ENCODE results near the gene SYNM.
"Not testable (repeated sequence)": the region's sequence is repeated elsewhere in the genome, so short reads cannot be mapped to it uniquely, and the experiment has no call there.

Gene SYNM

DNA sequence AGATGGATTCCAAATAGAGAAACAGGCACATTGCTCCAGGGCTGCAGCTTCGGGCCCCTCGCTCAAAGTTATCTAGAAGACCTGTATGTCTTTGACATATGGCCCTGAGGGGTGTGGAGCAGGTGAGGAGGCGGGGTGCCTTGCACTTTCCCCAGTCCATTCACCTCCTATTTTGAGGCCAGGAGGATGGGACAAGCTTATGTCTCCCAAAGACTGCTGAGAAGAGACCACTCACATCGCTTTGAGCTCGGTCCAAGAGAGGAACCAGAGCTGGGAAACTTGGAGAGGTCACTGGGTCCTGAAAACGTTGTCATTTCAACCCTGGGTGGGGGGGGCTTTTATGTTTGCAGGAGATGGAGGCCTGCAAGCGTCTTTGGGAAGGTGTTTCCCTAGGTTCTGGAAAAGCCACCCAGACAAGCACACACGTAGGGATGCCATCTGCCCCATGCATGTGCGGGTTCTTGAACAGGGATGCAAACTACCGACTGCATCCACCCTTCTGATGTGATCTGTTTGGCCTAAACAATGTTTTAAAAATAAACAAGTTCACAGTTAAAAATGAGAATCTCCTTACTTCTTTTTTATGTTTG lies 33.7 kb upstream of the SYNM start:
- no peaks in the 10 kb centered on the region for H3K36me3 ChIP-seq
- TF ChIP-seq, protein P1, sequence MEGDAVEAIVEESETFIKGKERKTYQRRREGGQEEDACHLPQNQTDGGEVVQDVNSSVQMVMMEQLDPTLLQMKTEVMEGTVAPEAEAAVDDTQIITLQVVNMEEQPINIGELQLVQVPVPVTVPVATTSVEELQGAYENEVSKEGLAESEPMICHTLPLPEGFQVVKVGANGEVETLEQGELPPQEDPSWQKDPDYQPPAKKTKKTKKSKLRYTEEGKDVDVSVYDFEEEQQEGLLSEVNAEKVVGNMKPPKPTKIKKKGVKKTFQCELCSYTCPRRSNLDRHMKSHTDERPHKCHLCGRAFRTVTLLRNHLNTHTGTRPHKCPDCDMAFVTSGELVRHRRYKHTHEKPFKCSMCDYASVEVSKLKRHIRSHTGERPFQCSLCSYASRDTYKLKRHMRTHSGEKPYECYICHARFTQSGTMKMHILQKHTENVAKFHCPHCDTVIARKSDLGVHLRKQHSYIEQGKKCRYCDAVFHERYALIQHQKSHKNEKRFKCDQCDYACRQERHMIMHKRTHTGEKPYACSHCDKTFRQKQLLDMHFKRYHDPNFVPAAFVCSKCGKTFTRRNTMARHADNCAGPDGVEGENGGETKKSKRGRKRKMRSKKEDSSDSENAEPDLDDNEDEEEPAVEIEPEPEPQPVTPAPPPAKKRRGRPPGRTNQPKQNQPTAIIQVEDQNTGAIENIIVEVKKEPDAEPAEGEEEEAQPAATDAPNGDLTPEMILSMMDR (IDR thresholded peaks at IDR 0.05; ENCODE audit: low read depth, low read length), result no peak
- no peak overlapping the region for H3K4me3 ChIP-seq (ENCODE audit: low read depth, low read length)
- no peaks in the 10 kb centered on the region for H3K27me3 ChIP-seq (ENCODE audit: insufficient read depth, low read depth, severe bottlenecking)
- H3K9me3 ChIP-seq (ENCODE audit: severe bottlenecking), result no peaks in the 10 kb centered on the region
- DNase-seq, result no peak
- H3K27ac ChIP-seq, result no peak overlapping the region

DNA sequence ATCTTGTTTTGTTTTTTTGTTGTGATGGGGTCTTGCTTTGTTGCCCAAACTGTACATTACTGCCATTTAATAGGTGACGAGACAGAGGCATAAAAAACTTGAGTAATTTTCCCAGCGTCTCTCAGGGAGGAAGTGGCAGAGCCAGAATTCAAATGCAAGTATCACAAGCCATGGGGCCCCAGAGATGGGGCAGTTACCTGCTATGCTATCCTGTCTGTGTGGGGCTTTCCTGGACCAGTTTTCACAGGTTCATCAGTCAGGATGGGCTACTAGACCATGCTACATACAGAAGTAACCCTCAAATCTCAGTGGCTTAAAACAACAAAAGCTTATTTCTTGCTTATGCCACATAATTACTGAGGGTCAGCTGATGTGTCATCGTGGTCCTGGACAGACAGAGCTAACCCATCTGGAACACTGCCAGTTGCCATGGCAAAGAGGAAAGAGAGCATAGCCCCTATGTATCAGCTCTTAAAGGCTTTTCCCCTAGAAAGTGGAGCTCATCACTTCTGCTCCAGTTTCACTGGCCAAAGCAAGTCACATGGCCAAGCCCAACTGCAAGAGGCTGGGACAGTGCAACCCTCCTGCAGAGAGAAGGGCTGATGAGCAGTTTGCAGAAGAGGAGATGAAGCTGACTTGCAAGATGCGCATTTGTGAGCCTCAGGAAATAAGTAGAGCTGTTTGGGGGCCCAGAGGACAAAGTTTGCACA lies 31.7 kb upstream of the SYNM start:
- no peak overlapping the region for H3K4me3 ChIP-seq (ENCODE audit: low read depth, low read length)
- DNase-seq, result no peak
- TF ChIP-seq, protein P1 (IDR thresholded peaks at IDR 0.05; ENCODE audit: low read depth, low read length), result no peak
- no peak overlapping the region for H3K27ac ChIP-seq
- H3K36me3 ChIP-seq, result no peaks in the 10 kb centered on the region
- no peaks in the 10 kb centered on the region for H3K9me3 ChIP-seq (ENCODE audit: severe bottlenecking)
- H3K27me3 ChIP-seq (ENCODE audit: insufficient read depth, low read depth, severe bottlenecking), result no peaks in the 10 kb centered on the region

DNA sequence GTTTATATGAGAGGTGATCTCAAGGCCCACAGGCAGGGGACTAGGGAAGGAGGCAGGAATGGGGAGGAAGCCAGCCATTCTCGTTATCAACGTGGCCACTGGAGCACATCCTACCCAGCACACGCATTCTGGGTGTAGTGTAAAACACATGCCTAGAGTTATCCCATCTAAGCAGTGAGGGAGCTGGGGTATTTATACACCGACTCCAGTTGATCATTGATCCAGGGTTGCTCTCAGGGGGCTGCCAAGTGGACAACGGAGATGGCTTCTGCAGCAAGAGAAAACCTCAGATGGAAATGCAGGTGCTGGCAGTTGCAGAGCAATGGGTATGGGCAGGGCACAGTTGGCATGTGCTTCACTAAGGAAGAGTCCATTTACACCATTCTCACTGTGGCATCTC lies 30.4 kb upstream of the SYNM start:
- Histone ChIP-seq H3K9me3 (ENCODE audit: severe bottlenecking) (no peaks in the 10 kb centered on the region), H3K27me3 (ENCODE audit: insufficient read depth, low read depth, severe bottlenecking) (no peaks in the 10 kb centered on the region), H3K36me3 (no peaks in the 10 kb centered on the region), H3K27ac (no peak overlapping the region), H3K4me3 (ENCODE audit: low read depth, low read length) (no peak overlapping the region)
- TF ChIP-seq, protein P1 (IDR thresholded peaks at IDR 0.05; ENCODE audit: low read depth, low read length), result no peak
- no peak for DNase-seq

DNA sequence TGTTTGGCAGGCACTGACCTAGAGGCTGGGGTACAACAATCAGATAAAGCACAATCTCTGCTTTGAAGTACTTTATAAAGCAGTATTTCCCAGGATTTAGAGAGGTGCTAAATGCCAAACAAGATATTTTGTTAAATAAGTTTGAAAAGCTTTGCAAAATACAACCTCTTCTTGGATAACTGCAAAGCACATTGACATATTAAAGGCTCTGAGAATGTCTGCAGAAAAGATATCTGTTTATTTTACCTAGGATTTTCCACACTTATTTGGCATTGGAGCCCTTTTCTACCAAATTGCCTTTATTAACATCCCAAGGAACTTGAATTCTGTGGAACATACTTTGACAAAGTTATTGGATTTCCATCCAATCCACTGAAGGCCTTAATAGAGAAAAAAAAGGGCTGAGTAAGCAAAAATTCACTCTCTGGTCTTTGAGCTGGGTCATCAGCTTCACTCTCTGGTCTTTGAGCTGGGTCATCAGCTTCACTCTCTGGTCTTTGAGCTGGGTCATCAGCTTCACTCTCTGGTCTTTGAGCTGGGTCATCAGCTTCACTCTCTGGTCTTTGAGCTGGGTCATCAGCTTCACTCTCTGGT lies 29.7 kb upstream of the SYNM start:
- not testable (repeated sequence) for H3K27ac ChIP-seq; H3K4me3 ChIP-seq (ENCODE audit: low read depth, low read length); H3K9me3 ChIP-seq (ENCODE audit: severe bottlenecking); H3K36me3 ChIP-seq; DNase-seq; H3K27me3 ChIP-seq (ENCODE audit: insufficient read depth, low read depth, severe bottlenecking)

DNA sequence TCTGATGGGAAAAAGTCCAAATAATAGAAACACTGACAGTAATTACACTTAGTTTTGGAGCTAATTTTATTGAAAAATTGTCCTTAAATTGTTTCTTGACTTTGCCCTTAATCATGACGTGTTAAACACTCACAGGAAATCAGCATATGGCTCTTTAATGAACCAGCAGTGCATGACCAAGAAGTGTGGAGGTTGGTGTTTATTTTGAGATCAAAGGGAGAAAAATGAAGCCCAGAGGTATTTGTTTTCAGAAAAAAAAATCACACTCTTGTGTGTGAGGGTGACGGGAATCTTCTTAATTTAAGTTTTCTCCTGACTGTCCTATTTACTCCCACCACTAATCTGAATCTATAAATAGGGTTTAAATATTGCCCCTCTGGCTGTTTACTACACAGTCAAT lies 28.8 kb upstream of the SYNM start:
- H3K4me3 ChIP-seq (ENCODE audit: low read depth, low read length), result peak overlapping the region; percentile 50; the same call in 1 of the 2 replicates
- no peak overlapping the region for H3K27ac ChIP-seq
- TF ChIP-seq, protein P1 (IDR thresholded peaks at IDR 0.05; ENCODE audit: low read depth, low read length), result no peak
- H3K27me3 ChIP-seq (ENCODE audit: insufficient read depth, low read depth, severe bottlenecking), result no peaks in the 10 kb centered on the region
- no peaks in the 10 kb centered on the region for H3K36me3 ChIP-seq
- no peaks in the 10 kb centered on the region for H3K9me3 ChIP-seq (ENCODE audit: severe bottlenecking)
- no peak for DNase-seq

DNA sequence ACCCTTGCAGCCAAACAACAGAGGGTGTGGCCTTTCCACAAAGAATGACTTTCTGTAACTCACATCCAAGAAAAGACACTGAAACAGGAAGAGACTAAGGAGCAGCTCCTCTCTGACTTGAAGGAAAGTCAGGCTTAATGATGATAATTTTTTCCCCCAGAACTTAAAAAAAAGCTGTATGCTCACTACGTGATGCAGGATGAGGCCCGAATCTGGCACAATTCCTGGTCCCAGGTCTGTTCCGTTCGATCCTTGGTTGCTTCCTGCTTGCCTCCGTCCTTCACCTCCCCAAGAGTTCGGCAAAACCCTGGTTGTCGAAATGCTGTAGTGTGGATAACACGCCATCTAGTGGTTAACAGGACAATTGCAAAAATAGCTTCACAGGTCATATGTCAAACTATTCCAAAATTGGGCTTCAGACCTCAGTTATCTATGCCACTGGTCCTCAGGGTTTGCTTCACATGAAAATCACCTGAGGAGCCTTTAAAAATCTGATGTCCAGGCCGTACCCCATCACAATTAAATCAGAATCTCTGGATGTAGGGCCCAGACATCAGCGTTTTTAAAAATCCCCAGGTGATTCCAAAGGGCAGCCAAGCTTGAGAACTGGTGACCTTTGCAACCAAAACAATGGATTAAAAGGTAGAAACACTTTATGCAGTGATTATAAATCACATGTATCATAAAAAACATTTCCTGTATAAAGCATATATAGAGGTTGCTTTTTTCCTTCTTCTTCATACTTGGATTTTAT lies 28.1 kb upstream of the SYNM start:
- peak overlapping the region; percentile 50 for H3K4me3 ChIP-seq (ENCODE audit: low read depth, low read length)
- peak; percentile 65 for DNase-seq

More for the DNA sequence above, 28.1 kb upstream of the SYNM start:
- H3K27ac ChIP-seq, result no peak overlapping the region
- no peaks in the 10 kb centered on the region for H3K36me3 ChIP-seq
- no peaks in the 10 kb centered on the region for H3K9me3 ChIP-seq (ENCODE audit: severe bottlenecking)
- H3K27me3 ChIP-seq (ENCODE audit: insufficient read depth, low read depth, severe bottlenecking), result no peaks in the 10 kb centered on the region
- TF ChIP-seq, protein P1 (IDR thresholded peaks at IDR 0.05; ENCODE audit: low read depth, low read length), result peak; percentile 79

Data from WERI-Rb-1 (cell line).